Skeletal muscle satellite cell (primary cell): ENCODE measurements around the gene NKX1-1.

Source experiments
- H3K27me3 ChIP-seq: 2 replicates; pipeline ENCODE4 v1.7.0; 2013; ENCODE audit warnings: low read length; ENCODE audit not compliant: control insufficient read depth, insufficient read depth
- H3K36me3 ChIP-seq: 2 replicates; pipeline ENCODE4 v1.7.0; 2013; ENCODE audit warnings: mild to moderate bottlenecking, control low read depth, low read length; ENCODE audit not compliant: insufficient read depth
- H3K4me1 ChIP-seq: 2 replicates; pipeline ENCODE4 v1.7.0; 2013; ENCODE audit warnings: low read length; ENCODE audit not compliant: control insufficient read depth, insufficient read depth
- H3K4me2 ChIP-seq: 2 replicates; pipeline ENCODE4 v1.7.0; 2013; ENCODE audit warnings: mild to moderate bottlenecking, low read length
- H3K4me3 ChIP-seq: 2 replicates; pipeline ENCODE4 v1.7.0; 2013; ENCODE audit warnings: low read length
- H3K9ac ChIP-seq: 2 replicates; pipeline ENCODE4 v1.7.0; 2013; ENCODE audit warnings: mild to moderate bottlenecking, low read depth, low read length, moderate library complexity
- H3K9me3 ChIP-seq: replicated peaks from 2 replicates; pipeline ENCODE4 v1.7.0; 2013; ENCODE audit warnings: mild to moderate bottlenecking, control low read depth, low read length

Gene NKX1-1

DNA sequence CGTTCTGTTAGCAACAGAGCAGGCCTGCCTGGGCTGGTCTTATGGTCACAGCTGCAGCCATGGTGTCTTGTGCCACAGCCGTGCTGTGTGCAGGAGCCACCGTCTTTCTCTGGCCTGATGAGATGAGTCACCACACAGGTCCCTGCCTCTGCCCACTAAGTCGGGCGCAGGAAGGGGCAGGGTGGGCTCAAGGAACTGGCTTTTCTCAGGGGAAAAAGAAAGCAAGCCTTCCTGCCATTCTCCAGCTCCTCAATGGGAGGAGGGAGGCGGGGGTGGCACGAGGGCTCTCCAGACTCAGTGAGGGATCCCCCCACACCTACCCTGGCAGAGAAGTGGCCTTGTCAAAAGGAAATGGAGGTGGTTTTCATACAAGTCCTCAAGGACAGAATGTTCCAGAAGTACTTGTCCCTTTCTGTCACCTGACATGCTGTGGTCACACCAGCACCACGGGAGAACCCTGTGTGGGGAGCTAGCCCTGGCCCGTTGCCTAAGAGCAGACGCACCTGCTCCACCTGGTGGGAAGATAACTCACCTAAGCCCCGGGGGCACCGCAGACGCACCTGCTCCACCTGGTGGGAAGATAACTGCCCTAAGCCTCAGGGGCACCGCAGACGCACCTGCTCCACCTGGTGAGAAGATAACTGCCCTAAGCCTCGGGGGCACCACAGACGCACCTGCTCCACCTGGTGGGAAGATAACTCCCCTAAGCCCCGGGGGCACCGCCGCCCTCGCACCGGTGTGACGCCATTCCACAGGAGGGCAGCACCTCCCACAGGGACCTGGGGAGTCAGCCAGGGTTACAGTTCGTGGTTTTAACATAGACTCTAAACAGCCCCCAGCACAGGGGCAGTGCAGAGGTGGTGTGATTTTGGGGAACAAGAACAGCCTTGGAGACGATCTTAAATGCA, 40.7 kb downstream of the NKX1-1 start:
- Histone ChIP-seq H3K9ac (no peak overlapping the region), H3K4me2 (no peak overlapping the region), H3K9me3 (no peaks in the 10 kb centered on the region), H3K4me1 (no peaks in the 10 kb centered on the region), H3K36me3 (peaks cover 16% of the 10 kb centered on the region), H3K27me3 (no peaks in the 10 kb centered on the region), H3K4me3 (no peak overlapping the region)

DNA sequence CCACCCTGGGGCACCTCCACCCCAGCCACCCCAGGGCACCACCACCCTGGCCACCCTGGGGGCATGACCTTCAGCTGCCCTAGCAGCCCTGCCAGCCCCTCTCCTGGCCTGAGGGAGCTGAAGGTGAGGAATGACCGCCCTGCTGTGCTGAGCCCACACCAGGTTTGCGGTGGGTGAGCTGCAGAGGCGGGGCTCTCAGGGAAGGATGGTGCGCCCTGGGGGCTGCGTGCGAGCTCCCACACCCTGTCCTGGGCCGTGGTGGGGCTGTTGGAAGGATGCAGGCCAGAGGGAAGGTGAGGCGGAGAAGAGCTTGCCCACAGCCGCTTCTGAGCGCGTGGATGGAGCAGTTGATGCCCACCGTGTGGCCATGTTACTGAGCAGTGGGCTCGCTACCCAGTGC, 41.5 kb downstream of the NKX1-1 start:
- Histone ChIP-seq H3K9me3 (no peaks in the 10 kb centered on the region), H3K4me3 (no peak overlapping the region), H3K27me3 (no peaks in the 10 kb centered on the region), H3K4me1 (peaks cover 4% of the 10 kb centered on the region), H3K4me2 (no peak overlapping the region), H3K9ac (no peak overlapping the region), H3K36me3 (peaks cover 16% of the 10 kb centered on the region)

DNA sequence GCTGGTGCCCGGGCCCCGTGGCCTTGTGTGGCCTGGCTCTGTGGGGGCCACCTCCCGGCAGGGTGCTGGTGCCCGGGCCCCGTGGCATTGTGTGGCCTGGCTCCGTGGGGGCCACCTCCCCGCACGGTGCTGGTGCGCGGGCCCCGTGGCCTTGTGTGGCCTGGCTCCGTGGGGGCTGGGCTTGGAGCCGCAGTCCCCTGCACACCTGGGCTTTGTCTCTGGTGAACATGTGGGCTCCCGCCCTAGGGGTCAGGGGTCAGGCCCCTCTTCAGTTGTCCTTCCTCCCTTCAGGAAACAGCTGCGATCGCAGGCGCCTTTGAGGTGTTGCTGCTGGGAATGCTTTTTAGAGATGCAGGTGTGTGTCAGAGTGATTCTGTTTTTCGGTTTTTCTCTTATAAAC, 42.0 kb downstream of the NKX1-1 start:
- no peaks in the 10 kb centered on the region for H3K9me3 ChIP-seq
- H3K36me3 ChIP-seq: peaks cover 18% of the 10 kb centered on the region
- H3K4me3 ChIP-seq: no peak overlapping the region
- H3K27me3 ChIP-seq: no peaks in the 10 kb centered on the region
- no peak overlapping the region for H3K4me2 ChIP-seq
- H3K4me1 ChIP-seq: peaks cover 4% of the 10 kb centered on the region
- no peak overlapping the region for H3K9ac ChIP-seq

DNA sequence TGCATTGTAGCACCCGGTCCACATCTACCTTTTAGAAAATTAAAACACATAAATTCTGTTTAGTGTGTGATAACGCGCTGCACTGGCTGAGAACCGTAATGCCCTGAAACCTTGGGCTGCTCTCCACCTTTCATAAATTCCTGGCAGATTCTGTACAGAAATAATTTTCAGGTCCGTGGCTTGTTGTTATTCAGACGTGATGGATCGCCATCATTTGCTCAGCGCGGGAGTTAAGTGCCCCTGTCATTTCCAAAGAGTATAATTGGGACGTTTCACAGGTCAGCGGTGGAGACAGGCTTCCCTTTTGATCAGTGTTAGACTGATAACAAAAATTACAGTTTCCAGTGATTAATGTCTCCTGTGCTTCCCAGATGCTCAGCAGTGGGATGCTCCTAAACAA, 42.7 kb downstream of the NKX1-1 start:
- Histone ChIP-seq H3K9me3 (no peaks in the 10 kb centered on the region), H3K27me3 (no peaks in the 10 kb centered on the region), H3K4me1 (peaks cover 4% of the 10 kb centered on the region), H3K9ac (no peak overlapping the region), H3K4me2 (no peak overlapping the region), H3K36me3 (peaks cover 25% of the 10 kb centered on the region), H3K4me3 (no peak overlapping the region)

DNA sequence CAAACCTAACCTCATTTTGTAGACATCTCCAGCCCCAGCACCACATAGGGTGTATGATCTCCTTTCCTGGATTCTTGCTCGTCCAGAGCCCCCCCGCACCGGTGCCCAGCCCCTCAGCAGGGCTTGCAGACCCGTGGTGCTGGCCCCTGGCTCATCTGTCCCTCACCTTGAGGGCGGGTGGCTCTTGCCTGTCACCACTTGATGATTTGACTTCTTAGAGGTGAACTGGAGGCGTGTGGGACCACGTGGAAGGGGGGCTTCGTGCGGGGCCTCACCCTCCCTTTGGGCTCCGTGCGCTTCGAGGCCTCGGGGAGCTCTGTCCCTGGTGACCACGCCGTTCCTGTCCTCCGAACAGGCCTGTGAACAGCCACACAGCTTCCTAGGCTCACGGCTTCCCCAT, 43.7 kb downstream of the NKX1-1 start:
- Histone ChIP-seq H3K4me2 (no peak overlapping the region), H3K9ac (no peak overlapping the region), H3K4me1 (peaks cover 4% of the 10 kb centered on the region), H3K27me3 (no peaks in the 10 kb centered on the region), H3K36me3 (peaks cover 25% of the 10 kb centered on the region), H3K9me3 (no peaks in the 10 kb centered on the region), H3K4me3 (no peak overlapping the region)

DNA sequence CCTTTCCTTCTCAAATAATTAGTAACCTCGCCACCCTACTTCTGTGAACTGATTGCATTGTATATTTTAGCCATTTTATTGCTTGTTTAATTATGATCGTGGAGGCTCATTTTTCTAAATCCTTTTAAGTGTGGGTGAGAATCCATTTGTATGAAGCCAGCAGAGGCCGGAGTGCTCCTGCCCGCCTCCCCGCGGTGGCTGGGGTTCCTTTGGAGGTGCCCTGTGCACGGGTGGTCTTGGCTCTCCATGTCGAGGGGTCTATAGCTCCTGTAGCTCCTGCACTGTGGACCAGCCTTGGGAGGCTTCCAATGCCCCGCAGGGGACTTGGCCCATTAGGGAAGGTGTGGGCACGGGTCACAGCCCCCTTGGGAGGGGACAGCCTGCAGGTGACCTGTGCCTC, 44.2 kb downstream of the NKX1-1 start:
- Histone ChIP-seq H3K36me3 (peaks cover 25% of the 10 kb centered on the region), H3K9me3 (no peaks in the 10 kb centered on the region), H3K4me1 (peaks cover 4% of the 10 kb centered on the region), H3K9ac (no peak overlapping the region), H3K27me3 (no peaks in the 10 kb centered on the region), H3K4me2 (no peak overlapping the region), H3K4me3 (no peak overlapping the region)

DNA sequence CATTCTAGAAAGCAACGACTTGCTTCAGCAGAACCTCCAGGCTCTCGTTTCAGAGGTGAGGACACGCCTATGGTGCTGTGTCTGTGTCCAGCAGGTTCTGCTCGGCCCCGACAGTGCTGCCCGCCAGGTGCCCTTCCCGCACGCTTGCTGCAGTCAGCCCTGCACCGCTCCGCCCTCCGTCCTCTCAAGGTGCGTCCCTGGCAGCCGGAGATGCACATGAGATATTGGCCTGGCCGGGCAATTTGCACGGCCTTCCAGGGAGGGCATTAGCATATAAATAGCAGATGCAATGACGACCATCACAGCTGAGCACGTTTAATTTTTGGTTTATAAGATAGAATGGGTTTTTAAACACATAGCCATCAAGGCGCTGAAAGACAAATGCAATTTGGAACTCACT, 44.8 kb downstream of the NKX1-1 start:
- H3K4me1 ChIP-seq: peaks cover 4% of the 10 kb centered on the region
- no peak overlapping the region for H3K4me3 ChIP-seq
- H3K36me3 ChIP-seq: peaks cover 26% of the 10 kb centered on the region
- no peak overlapping the region for H3K9ac ChIP-seq
- no peak overlapping the region for H3K4me2 ChIP-seq
- H3K27me3 ChIP-seq: no peaks in the 10 kb centered on the region
- no peaks in the 10 kb centered on the region for H3K9me3 ChIP-seq

DNA sequence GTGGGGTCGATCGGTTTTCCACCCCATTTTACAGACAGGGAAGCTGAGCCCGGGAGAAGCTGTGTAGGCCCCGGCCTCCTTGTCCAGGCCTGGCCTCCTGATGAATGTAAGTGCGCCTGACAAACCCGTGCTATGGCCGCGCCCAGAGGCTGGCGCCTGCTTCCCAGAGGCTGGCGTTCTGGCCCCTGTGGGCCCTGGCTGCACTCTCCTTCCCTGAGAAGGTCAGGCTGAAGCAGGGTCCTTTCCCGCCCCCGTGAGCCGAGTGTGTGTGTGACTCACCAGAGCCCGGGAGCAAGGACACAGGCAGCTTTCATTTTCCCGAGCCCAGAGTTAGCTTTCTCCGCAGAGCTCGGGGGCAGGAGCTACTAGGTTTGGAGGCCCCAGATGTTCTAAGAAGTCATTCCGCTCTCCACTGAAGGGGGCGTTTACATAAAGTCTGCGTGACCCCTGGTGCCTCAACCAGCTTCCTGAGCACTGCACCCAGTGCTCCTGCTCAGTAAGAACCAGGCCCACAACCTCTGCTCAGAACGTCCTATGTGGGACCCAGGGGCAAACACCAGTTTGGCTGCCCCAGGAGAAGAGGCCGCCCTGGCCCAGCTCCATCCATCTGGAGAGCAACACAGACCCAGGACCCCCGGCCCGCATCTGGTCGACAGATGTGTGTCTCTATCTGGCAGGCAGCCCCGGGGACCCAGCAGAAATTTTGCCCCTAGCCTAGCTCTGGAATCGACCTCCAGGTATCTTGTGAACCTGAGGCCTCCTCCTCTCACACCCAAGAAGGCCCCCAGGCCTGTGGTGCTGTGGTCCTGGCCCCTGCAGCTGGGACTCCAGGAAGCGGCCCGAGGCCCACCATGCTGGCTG, 45.6 kb downstream of the NKX1-1 start:
- Histone ChIP-seq H3K27me3 (no peaks in the 10 kb centered on the region), H3K4me3 (no peak overlapping the region), H3K4me1 (peaks cover 4% of the 10 kb centered on the region), H3K9ac (no peak overlapping the region), H3K9me3 (no peaks in the 10 kb centered on the region), H3K4me2 (no peak overlapping the region), H3K36me3 (peaks cover 25% of the 10 kb centered on the region)

DNA sequence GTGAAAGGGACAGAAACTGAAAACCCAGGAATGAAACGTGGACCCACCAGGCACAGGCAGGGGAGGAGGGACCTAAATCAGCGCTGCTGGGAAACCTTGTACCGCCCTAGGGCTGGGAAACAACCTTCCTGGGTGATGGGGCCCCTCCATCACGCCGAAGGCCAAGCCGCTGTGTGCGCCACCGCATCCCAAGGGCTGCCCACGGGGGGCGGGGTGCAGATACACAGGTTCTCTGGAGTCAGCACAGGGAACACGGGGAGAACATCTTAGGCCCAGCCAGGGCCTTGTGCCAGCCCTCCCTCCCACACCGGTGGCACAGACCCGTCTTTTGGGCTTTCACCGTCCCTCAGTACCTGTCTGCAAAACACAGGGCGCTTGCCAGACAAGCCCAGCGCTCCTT, 46.3 kb downstream of the NKX1-1 start:
- no peak overlapping the region for H3K9ac ChIP-seq
- no peak overlapping the region for H3K4me3 ChIP-seq
- H3K4me2 ChIP-seq: no peak overlapping the region
- no peaks in the 10 kb centered on the region for H3K27me3 ChIP-seq
- H3K36me3 ChIP-seq: peaks cover 29% of the 10 kb centered on the region
- no peaks in the 10 kb centered on the region for H3K9me3 ChIP-seq
- peaks cover 4% of the 10 kb centered on the region for H3K4me1 ChIP-seq

DNA sequence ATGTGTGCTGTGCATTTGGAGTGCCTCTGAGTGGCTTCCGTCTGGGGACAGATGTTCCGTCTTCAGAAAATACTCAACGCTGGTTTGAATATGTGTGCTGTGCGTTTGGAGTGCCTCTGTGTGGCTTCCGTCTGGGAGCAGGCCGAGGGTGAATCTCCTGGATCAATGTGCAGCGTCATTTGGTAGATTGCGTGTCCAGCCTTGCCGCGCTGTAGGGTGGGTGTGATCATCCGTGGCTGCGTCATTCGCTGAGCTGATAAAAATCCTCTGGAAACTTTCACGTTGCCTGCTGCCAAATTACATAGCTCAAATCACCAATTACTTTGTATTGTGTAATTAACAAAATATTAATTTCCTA, 47.1 kb downstream of the NKX1-1 start:
- Histone ChIP-seq H3K9me3 (no peaks in the 10 kb centered on the region), H3K36me3 (peaks cover 32% of the 10 kb centered on the region), H3K9ac (no peak overlapping the region)

DNA sequence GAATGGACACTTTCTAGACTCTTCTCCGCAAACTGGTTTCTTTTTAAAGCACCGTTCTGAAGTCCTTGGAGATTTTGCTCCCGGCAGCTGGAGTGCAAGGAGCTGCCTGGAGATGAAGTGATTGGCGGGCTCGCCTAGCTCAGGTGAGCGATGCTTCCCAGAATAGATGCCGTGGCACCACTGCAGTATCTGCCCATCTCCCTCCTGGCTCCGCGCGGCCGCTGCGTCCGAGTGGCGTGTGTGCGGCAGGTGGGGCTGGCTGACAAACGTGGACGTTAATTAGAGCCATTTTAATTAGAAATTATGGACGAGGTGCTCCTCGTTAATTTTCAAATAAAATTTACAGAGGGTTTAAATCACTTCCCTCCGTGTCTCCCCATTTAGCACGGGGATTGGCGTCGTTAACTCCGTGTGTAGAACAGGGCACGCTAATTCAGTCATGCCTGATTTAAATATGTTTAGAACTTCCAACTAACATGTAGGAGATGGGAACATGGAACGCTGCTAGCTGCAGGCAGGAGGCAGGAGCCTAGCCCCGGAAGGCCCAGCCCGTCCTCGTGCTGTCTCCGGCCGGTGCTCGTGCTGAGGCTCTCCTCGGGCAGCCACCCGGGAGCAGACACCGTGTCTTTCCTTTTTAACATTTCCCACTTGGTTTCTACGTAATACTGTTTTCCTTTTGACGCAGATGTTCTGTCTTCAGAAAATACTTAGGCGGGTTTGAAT, 47.7 kb downstream of the NKX1-1 start:
- Histone ChIP-seq H3K9ac (no peak overlapping the region), H3K9me3 (no peaks in the 10 kb centered on the region), H3K4me1 (peaks cover 4% of the 10 kb centered on the region), H3K36me3 (peaks cover 32% of the 10 kb centered on the region), H3K4me3 (no peak overlapping the region), H3K4me2 (no peak overlapping the region), H3K27me3 (no peaks in the 10 kb centered on the region)

More for the DNA sequence above, 47.1 kb downstream of the NKX1-1 start:
- no peaks in the 10 kb centered on the region for H3K27me3 ChIP-seq
- no peak overlapping the region for H3K4me2 ChIP-seq
- peaks cover 4% of the 10 kb centered on the region for H3K4me1 ChIP-seq
- H3K4me3 ChIP-seq: no peak overlapping the region
